ENCODE data around the gene FBXO40. TPM values are rescaled to one million over a fixed set of nuclear protein-coding genes. Genes with fewer than 3 reads are reported as not detected.

Gene FBXO40
- total RNA-seq, 1 donor from 2014 or later = 0.09 TPM

DNA sequence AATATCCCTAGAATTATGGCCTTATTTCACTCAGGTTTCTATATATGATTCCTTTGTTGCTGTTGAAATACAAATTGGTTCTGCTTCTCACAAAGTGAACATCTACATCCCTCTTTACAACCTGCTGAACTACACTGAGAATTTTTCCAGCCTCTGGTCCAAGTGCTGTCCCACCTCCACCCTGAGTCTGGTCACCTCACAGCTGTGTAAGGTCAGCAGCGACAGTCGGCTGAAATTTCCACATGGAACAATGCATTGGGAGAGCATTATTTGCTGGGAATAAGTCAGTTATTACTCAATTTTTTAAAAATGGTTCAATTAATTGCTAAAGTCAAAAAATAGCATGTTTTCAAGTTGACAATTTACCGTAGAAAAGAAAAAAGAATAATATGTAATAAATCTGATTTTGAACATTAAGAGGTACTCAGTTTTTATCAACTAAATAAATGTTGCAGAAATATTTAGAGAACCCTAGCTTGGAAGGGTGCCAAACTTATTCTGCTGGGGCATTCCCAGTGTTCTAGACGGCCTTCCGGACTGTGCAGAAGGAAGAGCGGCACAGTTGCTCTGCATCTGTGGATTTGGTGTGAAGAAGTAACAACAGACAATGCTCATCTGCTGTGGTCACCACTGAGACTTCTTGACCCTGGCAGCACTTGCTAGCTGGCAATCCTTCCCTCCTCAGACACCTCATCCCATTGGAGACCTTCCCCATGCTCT is 65.7 kb downstream of the FBXO40 start:
- DNase-seq = no peak
- Histone ChIP-seq H3K27me3 (ENCODE audit: low read depth) (no peaks in the 10 kb centered on the region), H3K9me3 (no peaks in the 10 kb centered on the region), H3K27ac (peak overlapping the region; percentile 85), H3K36me3 (peaks cover 29% of the 10 kb centered on the region), H3K4me1 (peaks cover 21% of the 10 kb centered on the region), H3K4me3 (peak overlapping the region; percentile 50)
- no peak for ATAC-seq
- intact Hi-C loops (cut with DNase I) = no loop called here
- TF ChIP-seq, protein P1, sequence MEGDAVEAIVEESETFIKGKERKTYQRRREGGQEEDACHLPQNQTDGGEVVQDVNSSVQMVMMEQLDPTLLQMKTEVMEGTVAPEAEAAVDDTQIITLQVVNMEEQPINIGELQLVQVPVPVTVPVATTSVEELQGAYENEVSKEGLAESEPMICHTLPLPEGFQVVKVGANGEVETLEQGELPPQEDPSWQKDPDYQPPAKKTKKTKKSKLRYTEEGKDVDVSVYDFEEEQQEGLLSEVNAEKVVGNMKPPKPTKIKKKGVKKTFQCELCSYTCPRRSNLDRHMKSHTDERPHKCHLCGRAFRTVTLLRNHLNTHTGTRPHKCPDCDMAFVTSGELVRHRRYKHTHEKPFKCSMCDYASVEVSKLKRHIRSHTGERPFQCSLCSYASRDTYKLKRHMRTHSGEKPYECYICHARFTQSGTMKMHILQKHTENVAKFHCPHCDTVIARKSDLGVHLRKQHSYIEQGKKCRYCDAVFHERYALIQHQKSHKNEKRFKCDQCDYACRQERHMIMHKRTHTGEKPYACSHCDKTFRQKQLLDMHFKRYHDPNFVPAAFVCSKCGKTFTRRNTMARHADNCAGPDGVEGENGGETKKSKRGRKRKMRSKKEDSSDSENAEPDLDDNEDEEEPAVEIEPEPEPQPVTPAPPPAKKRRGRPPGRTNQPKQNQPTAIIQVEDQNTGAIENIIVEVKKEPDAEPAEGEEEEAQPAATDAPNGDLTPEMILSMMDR (IDR thresholded peaks at IDR 0.05) = no peak

DNA sequence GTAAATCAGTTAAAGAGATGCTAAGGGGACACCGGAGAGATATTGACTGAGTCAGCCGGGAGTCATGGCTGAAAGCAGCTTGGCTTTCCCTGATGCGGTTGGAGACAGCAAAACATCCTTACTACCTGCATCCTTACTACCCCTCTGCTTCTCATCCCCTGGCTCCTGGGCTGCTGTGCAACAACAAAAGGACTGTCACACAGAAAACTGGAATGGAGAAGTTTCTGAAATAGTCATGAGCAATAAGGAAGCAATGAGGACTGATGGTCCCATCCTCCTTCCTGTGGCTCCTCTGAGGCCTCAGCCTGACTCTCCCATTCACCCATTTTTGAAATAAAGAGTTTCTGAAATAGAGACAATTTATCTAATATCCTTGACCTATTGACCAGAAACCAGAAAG is 66.4 kb downstream of the FBXO40 start:
- Histone ChIP-seq H3K4me1 (peaks cover 21% of the 10 kb centered on the region), H3K27ac (peak overlapping the region; percentile 85)

DNA sequence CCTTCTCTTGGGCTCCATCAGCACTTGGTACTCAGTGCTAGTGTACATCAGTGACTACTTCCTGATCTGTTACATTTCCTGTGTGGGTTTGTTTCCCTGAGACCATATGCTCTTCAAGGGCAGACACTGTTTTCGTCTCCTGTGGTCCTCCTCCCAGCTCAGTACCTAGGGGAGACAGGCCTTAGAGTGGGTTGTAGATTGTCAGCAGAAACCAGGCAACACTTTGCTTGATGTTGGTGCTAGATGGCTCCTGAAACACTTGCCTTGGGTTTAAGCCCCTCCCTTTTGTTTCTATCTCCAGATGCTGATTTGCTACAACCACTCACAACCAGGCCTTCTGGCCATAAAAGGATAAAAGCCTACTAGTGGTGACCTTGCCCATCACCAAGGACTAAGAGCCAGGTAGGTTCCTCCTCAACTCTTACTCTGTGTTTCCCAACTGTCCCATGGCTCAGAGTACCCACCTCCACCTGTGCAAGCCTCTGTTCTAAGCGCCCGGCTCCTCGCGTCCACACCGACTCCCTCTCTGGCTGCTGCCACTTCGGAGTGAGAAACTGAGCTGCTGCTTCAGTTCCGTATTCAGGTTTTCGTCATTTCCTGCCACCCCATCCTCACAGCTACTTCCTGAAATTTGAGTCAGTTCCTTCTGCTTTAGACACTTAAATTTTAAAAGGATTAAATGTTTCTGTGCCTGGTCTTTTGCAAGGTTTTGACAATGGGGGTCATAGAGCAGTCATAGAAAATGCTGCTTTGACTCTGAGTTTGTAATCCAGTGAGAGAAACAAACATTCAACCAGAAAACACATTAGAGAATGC is 67.4 kb downstream of the FBXO40 start, which contains the start of gene HCLS1:
HCLS1 (minus strand) TSS at position 548 of the 816 bp plus-strand sequence. CDS start 2,556 bp downstream, outside the sequence.
- no peaks in the 10 kb centered on the region for H3K9me3 ChIP-seq
- TF ChIP-seq, protein P1 (IDR thresholded peaks at IDR 0.05) = no peak
- DNase-seq (peak; percentile 74), ATAC-seq (peak; percentile 83 to 85)
- H3K27ac ChIP-seq = peak within 1 kb of the TSS; percentile 85
- H3K36me3 ChIP-seq = peaks cover 45% of the 10 kb centered on the region
- H3K4me3 ChIP-seq = peak within 1 kb of the TSS; percentile 50
- H3K27me3 ChIP-seq (ENCODE audit: low read depth) = no peaks in the 10 kb centered on the region
- H3K4me1 ChIP-seq = peaks cover 21% of the 10 kb centered on the region
- intact Hi-C loops (cut with DNase I) = no loop called here

More for the DNA sequence above, 66.4 kb downstream of the FBXO40 start:
- no peaks in the 10 kb centered on the region for H3K27me3 ChIP-seq (ENCODE audit: low read depth)
- peaks cover 36% of the 10 kb centered on the region for H3K36me3 ChIP-seq
- TF ChIP-seq, protein P1 (IDR thresholded peaks at IDR 0.05) = no peak
- intact Hi-C loops (cut with DNase I) = no loop called here
- H3K4me3 ChIP-seq = peak overlapping the region; percentile 50
- no peaks in the 10 kb centered on the region for H3K9me3 ChIP-seq
- no peak for DNase-seq
- peak in 1 of 2 donors; percentile 37 for ATAC-seq

DNA sequence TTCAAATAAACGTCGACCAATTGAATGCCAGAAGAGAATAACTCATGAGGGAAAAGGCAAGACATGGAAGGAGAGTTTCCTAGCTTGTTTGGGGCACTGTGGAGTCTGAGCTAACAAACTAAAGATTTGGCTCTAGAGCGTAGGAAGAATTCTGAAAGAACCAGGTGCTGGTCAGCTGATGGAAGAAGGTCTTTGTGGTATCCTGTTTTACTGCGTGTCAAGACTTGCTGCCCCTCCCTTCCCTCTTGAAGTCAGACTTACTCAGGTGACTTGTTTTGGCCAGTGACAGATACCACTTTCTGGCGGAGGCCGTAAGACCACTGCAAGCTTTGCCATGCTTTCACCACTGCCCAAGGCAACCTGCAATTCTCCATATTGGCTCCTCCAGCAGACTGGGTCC is 68.2 kb downstream of the FBXO40 start:
- intact Hi-C loops (cut with DNase I) = no loop called here

DNA sequence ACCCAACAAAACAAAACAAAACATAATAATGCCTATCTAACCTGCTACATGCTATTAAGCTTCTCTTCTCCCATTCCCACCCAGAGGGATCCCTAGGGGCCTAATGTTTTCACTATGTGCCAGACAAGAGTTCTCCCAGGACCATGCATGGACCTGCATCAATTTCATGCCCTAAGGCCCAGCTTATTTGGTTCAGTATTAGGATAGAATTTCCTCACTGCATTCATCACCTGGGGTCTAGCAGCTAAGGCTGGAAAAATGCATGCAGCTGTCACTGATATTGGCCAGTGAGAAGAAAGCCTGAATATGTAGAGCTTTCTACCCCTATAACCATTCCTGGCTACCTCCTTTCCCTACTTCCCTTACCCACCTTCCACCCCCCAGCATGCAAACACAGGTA is 69.6 kb downstream of the FBXO40 start:
- intact Hi-C loops (cut with DNase I) = no loop called here
- Histone ChIP-seq H3K4me3 (no peak overlapping the region), H3K4me1 (peaks cover 28% of the 10 kb centered on the region), H3K27ac (no peak overlapping the region), H3K36me3 (peaks cover 56% of the 10 kb centered on the region), H3K9me3 (no peaks in the 10 kb centered on the region), H3K27me3 (ENCODE audit: low read depth) (no peaks in the 10 kb centered on the region)
- no peak for ATAC-seq
- no peak for DNase-seq
- TF ChIP-seq, protein P1 (IDR thresholded peaks at IDR 0.05) = no peak

More for the DNA sequence above, 68.2 kb downstream of the FBXO40 start:
- H3K27me3 ChIP-seq (ENCODE audit: low read depth) = no peaks in the 10 kb centered on the region
- H3K36me3 ChIP-seq = peaks cover 54% of the 10 kb centered on the region
- no peak overlapping the region for H3K4me3 ChIP-seq
- peak overlapping the region; percentile 85 for H3K27ac ChIP-seq
- H3K4me1 ChIP-seq = peaks cover 21% of the 10 kb centered on the region
- ATAC-seq = no peak
- TF ChIP-seq, protein P1 (IDR thresholded peaks at IDR 0.05) = no peak
- DNase-seq = no peak
- no peaks in the 10 kb centered on the region for H3K9me3 ChIP-seq
